ENCODE results near the gene MAP2K1.

Gene MAP2K1

DNA sequence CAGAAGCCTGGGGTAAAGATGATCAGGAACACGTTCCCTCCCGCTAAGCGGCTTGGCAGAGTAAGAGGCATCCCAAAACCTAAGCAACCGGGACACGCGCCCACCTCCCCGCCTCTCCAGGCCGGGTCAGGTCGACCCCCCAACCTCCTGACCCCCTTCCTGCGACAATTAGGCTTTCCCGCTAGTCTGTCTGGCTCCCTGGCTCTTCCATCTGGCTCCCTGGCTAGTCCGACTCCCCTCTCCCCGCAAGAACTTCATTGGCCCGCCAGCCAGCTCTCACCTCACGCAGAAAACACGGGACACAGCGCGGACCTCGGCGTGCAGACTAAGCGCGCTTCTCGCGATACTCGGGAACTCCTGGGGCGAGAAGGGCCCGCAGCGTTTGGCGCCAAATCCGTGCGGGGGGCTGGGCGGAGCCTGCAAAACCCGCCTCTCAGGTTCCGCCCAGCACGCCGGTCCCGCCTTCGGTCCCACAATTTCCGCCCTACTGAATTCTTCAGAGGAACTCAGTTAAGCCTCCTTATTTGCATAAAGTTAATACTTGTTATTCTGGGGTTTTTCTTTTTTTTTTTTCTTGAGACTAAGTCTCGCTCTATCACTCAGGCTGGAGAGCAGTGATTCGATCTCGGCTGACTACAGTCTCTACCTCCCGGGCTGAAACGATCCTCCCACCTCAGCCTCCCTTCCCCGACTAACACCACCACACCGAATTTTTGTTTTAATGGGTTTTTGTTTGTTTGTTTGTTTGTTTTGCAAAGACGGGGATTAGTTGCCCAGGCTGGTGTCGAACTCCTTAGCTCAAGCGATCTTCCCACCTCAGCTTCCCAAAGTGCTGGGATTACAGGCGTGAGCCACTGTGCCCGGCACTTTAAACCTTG is 30.1 kb upstream of the MAP2K1 start, which contains the start of gene TIPIN (continued):
- TF ChIP-seq PRDM10 (tag by site-specific recombination; IDR thresholded peaks at IDR 0.05), result peak; percentile 94
- no peak for TF ChIP-seq ZNF112 (tag by site-specific recombination; IDR thresholded peaks at IDR 0.05)
- TF ChIP-seq, protein P1, sequence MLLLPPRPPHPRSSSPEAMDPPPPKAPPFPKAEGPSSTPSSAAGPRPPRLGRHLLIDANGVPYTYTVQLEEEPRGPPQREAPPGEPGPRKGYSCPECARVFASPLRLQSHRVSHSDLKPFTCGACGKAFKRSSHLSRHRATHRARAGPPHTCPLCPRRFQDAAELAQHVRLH (tag by site-specific recombination; IDR thresholded peaks at IDR 0.05), result no peak
- TF ChIP-seq ZNF473 (tag by site-specific recombination; IDR thresholded peaks at IDR 0.05), result no peak
- no peak; the same call in 1 of the 2 replicates for TF ChIP-seq ZNF664 (tag by site-specific recombination; IDR thresholded peaks at IDR 0.05)
- TF ChIP-seq, protein P2, sequence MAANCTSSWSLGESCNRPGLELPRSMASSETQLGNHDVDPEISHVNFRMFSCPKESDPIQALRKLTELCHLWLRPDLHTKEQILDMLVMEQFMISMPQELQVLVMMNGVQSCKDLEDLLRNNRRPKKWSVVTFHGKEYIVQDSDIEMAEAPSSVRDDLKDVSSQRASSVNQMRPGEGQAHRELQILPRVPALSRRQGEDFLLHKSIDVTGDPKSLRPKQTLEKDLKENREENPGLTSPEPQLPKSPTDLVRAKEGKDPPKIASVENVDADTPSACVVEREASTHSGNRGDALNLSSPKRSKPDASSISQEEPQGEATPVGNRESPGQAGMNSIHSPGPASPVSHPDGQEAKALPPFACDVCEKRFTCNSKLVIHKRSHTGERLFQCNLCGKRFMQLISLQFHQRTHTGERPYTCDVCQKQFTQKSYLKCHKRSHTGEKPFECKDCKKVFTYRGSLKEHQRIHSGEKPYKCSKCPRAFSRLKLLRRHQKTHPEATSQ (tag by site-specific recombination; IDR thresholded peaks at IDR 0.05), result peak; percentile 53; the same call in 1 of the 2 replicates
- no peak for TF ChIP-seq ZNF274 (IDR thresholded peaks at IDR 0.05; ENCODE audit: low read length)
- no peak for TF ChIP-seq ZNF274 (tag by site-specific recombination; IDR thresholded peaks at IDR 0.05; ENCODE audit: borderline replicate concordance)
- peak; percentile 16; the same call in 1 of the 2 replicates for TF ChIP-seq ZBTB21 (tag by site-specific recombination; IDR thresholded peaks at IDR 0.05)
- peak; percentile 56 for TF ChIP-seq ZFHX2 (tag by site-specific recombination; conservative IDR thresholded peaks at IDR 0.05)
- TF ChIP-seq IKZF3 (tag by site-specific recombination; IDR thresholded peaks at IDR 0.05), result peak; percentile 28; the same call in 1 of the 2 replicates
- TF ChIP-seq MYNN (tag by site-specific recombination; IDR thresholded peaks at IDR 0.05; ENCODE audit: borderline replicate concordance), result no peak
- TF ChIP-seq, protein P3, sequence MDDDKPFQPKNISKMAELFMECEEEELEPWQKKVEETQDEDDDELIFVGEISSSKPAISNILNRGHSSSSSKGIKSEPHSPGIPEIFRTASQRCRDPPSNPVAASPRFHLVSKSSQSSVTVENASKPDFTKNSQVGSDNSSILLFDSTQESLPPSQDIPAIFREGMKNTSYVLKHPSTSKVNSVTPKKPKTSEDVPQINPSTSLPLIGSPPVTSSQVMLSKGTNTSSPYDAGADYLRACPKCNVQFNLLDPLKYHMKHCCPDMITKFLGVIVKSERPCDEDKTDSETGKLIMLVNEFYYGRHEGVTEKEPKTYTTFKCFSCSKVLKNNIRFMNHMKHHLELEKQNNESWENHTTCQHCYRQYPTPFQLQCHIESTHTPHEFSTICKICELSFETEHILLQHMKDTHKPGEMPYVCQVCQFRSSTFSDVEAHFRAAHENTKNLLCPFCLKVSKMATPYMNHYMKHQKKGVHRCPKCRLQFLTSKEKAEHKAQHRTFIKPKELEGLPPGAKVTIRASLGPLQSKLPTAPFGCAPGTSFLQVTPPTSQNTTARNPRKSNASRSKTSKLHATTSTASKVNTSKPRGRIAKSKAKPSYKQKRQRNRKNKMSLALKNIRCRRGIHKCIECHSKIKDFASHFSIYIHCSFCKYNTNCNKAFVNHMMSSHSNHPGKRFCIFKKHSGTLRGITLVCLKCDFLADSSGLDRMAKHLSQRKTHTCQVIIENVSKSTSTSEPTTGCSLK (tag by site-specific recombination; IDR thresholded peaks at IDR 0.05), result no peak
- no peak for TF ChIP-seq ZNF155 (tag by site-specific recombination; IDR thresholded peaks at IDR 0.05)
- TF ChIP-seq, protein P4, sequence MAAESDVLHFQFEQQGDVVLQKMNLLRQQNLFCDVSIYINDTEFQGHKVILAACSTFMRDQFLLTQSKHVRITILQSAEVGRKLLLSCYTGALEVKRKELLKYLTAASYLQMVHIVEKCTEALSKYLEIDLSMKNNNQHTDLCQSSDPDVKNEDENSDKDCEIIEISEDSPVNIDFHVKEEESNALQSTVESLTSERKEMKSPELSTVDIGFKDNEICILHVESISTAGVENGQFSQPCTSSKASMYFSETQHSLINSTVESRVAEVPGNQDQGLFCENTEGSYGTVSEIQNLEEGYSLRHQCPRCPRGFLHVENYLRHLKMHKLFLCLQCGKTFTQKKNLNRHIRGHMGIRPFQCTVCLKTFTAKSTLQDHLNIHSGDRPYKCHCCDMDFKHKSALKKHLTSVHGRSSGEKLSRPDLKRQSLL (tag by site-specific recombination; IDR thresholded peaks at IDR 0.05), result peak; percentile 96
- peak; percentile 97 for TF ChIP-seq ZNF2 (tag by site-specific recombination; IDR thresholded peaks at IDR 0.05)
- no peak for TF ChIP-seq ZNF521 (tag by site-specific recombination; IDR thresholded peaks at IDR 0.05)
- TF ChIP-seq ZNF768 (tag by site-specific recombination; IDR thresholded peaks at IDR 0.05), result no peak
- TF ChIP-seq ZXDB (tag by site-specific recombination; IDR thresholded peaks at IDR 0.05), result peak; percentile 94
- TF ChIP-seq ZNF133 (tag by site-specific recombination; IDR thresholded peaks at IDR 0.05), result no peak
- 0 out of 2 replicates have a peak, but pooled peaks have one; percentile 7 for TF ChIP-seq FEZF1 (tag by site-specific recombination; IDR thresholded peaks at IDR 0.05)
- peak; percentile 76 for TF ChIP-seq EGR2 (tag by site-specific recombination; IDR thresholded peaks at IDR 0.05; ENCODE audit: low read depth)
- TF ChIP-seq ZNF394 (tag by site-specific recombination; IDR thresholded peaks at IDR 0.05; ENCODE audit: borderline replicate concordance), result 0 out of 2 replicates have a peak, but pooled peaks have one; percentile 60
- peak; percentile 66 for TF ChIP-seq ZBTB20 (tag by site-specific recombination; IDR thresholded peaks at IDR 0.05)
- no peak for TF ChIP-seq ZNF626 (tag by site-specific recombination; IDR thresholded peaks at IDR 0.05)
- peak; percentile 98 for TF ChIP-seq GLIS2 (tag by site-specific recombination; IDR thresholded peaks at IDR 0.05)
- TF ChIP-seq ZNF202 (tag by site-specific recombination; IDR thresholded peaks at IDR 0.05; ENCODE audit: borderline replicate concordance), result no peak
- TF ChIP-seq SCRT2 (tag by site-specific recombination; IDR thresholded peaks at IDR 0.05), result no peak
- no peak for TF ChIP-seq ZNF132 (tag by site-specific recombination; IDR thresholded peaks at IDR 0.05; ENCODE audit: borderline replicate concordance)
- no peak for TF ChIP-seq MEIS1 (CRISPR knock-in tag; IDR thresholded peaks at IDR 0.05; ENCODE audit: borderline replicate concordance)
